GM19099 (cell line): ENCODE results near the gene DERA.

ENCODE experiments used
- POLR2A ChIP-seq: IDR thresholded peaks from 3 replicates; pipeline ENCODE4 v1.6.1; 2011; ENCODE audit warnings: low read depth; ENCODE audit not compliant: insufficient read length; ENCODE audit errors: extremely low read depth

Gene DERA

DNA sequence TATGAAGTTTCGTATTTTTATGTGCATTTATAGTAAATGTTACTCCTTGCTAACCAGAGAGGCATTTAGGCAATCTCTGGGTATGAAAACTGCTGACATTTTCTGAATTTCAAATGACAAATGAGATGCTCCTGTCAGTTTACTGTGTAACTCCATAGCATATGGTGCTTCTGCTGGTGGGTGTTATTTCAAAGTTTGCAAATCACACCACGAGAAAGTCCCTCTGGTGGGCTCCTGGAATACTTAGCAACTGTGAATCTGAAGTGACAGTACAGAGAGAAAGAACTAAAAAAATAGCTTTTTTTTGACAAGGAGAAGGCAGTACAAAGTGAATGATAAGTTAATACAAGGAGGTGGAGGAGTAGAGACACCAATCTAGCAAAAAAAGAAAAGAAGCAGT, 161.5 kb downstream of the DERA start:
- no peak for TF ChIP-seq POLR2A

- no peak for TF ChIP-seq POLR2A
Observed at GRCh38 chr12:16074894-16075293, 163.8 kb downstream of the DERA start.

DNA sequence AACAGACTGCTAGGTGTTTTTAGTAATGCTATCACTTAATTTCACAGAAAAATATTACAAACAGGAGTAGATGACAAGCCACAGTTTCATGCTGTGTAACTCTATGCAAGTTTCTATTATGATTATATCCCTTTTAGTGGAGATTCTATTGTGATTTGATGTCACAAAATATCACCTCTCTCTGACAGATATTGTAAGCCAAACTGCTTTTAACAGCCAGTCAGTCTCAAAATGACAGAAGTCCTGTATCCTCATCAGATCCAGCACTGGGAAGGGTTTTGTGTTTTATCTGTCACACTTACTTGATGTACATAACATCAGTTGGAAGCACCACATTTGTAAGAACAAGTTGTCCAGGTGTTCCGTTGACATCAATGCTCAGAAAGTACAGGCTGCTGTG, 164.8 kb downstream of the DERA start:
- no peak for TF ChIP-seq POLR2A

DNA sequence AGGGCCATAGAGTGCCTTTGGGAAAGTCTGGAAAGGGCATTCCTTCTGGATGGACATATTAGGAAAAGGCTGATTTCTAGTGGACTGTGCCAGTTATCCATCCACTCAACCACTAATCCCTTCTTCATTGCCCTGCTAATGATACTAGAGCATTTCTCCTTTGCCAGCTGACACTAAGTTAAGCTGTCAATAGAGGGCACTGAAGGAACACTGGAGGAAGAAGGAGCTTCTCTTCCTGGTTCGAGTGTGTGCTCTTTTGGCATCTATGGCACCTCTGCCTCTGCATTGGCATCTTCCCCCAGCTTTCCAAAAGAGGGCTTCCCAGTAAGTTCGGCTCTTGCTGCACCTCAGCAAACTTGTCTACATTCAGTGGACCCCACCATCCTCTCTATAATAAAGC, 165.4 kb downstream of the DERA start:
- TF ChIP-seq POLR2A = no peak

DNA sequence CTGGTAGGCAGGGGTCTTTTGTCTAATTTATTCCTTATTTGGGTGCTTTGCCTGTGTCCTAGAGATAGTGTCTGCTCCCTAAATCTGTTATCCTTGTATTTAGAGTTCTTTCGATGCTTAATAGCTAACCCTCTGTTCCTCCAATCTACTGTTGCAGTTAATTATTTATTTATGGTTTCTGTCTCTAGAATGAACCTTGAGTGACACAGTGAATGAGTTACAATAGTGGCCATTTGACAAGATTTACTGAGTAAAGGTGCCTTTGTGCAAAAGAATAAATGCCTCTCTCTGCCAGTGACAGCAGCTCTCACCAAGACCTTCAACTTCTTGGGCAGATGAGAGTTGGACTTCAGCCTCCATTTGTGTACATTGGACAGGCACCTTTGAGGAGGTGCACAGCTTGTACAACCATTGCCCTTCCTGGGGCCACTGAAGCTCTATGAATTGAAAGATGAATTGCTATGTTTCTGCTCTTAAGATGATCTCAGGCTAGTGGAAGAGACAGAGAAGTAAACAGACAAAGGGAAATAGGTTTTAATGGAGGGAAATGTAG, 165.9 kb downstream of the DERA start:
- no peak for TF ChIP-seq POLR2A

- no peak for TF ChIP-seq POLR2A
Observed at GRCh38 chr12:16086462-16086861, 175.3 kb downstream of the DERA start.

DNA sequence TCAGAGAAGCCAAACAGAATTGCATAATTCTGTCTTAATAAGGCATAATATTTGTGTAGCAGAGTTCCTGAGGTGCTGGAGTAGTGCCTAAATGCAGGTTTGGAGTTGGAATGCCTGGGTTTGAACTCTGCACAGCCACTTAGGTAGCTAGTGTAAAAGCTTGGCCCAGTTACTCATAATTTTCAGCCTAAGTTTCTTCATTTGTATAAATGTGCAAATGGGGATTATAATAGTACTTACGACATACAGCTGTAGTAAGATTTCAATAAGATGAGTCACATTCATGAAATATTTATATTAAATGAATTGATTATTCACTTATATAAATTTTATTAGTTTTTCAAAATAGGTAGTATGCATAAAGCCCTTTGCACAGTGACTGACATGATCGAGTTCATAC, 175.8 kb downstream of the DERA start:
- no peak for TF ChIP-seq POLR2A
